Uterus (tissue), 2 donors: ENCODE results near the gene PTH1R.

Source experiments
- CTCF ChIP-seq, 4 experiments: fragments of 200-600 bp in 2 of 4; fragments of 450-650 bp in 2 of 4; sonication (generic) in 2 of 4; IDR thresholded peaks; one replicate each; pipeline ENCODE4 v1.5.1; 2016 to 2019; ENCODE audit warnings: antibody characterized with exemption in 4 of 4, mild to moderate bottlenecking in 2 of 4, moderate library complexity in 1 of 4
- POLR2A ChIP-seq, 2 donors: fragments of 450-650 bp; IDR thresholded peaks; one replicate each; pipeline ENCODE4 v1.6.1; 2016; ENCODE audit warnings: antibody characterized with exemption in 2 of 2, mild to moderate bottlenecking in 1 of 2, moderate library complexity in 1 of 2

GRCh38 chr3:46915297-46915822 lies 37.8 kb downstream of the PTH1R start:
- TF ChIP-seq CTCF (IDR thresholded peaks at IDR 0.05) = no peak
- TF ChIP-seq POLR2A (IDR thresholded peaks at IDR 0.05) = no peak
